ENCODE results near the gene C3orf49. TPM values are rescaled to one million over a fixed set of nuclear protein-coding genes. Genes with fewer than 3 reads are reported as not detected.

Gene C3orf49
- total RNA-seq, 1 experiment from 2014 or later = not detected

GRCh38 chr3:63878394-63879060 is 59.4 kb downstream of the C3orf49 start:
- peaks cover 10% of the 10 kb centered on the region for H3K4me1 Mint-ChIP-seq (ENCODE audit: low read depth, unreplicated experiment)
- H3K4me3 Mint-ChIP-seq (ENCODE audit: low read depth, unreplicated experiment) = no peak overlapping the region
- H3K27ac Mint-ChIP-seq (ENCODE audit: unreplicated experiment) = no peak overlapping the region
- intact Hi-C loops (cut with micrococcal nuclease; ENCODE audit: unreplicated experiment) = no loop called here
- H3K27me3 Mint-ChIP-seq (ENCODE audit: unreplicated experiment) = no peaks in the 10 kb centered on the region
- TF ChIP-seq, protein P1, sequence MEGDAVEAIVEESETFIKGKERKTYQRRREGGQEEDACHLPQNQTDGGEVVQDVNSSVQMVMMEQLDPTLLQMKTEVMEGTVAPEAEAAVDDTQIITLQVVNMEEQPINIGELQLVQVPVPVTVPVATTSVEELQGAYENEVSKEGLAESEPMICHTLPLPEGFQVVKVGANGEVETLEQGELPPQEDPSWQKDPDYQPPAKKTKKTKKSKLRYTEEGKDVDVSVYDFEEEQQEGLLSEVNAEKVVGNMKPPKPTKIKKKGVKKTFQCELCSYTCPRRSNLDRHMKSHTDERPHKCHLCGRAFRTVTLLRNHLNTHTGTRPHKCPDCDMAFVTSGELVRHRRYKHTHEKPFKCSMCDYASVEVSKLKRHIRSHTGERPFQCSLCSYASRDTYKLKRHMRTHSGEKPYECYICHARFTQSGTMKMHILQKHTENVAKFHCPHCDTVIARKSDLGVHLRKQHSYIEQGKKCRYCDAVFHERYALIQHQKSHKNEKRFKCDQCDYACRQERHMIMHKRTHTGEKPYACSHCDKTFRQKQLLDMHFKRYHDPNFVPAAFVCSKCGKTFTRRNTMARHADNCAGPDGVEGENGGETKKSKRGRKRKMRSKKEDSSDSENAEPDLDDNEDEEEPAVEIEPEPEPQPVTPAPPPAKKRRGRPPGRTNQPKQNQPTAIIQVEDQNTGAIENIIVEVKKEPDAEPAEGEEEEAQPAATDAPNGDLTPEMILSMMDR (IDR thresholded peaks at IDR 0.05; ENCODE audit: unreplicated experiment) = no peak
- BruUV-seq (replicated peaks) = no TSS peak
- no peaks in the 10 kb centered on the region for H3K9me3 Mint-ChIP-seq (ENCODE audit: low read depth, unreplicated experiment)
- CTCF ChIA-PET = no interaction called here
- DNase-seq = peak; percentile 4
- no peaks in the 10 kb centered on the region for H3K36me3 Mint-ChIP-seq (ENCODE audit: insufficient read depth, unreplicated experiment)

- H3K9me3 Mint-ChIP-seq (ENCODE audit: low read depth, unreplicated experiment) = no peaks in the 10 kb centered on the region
- DNase-seq = no peak
- TF ChIP-seq, protein P1 (IDR thresholded peaks at IDR 0.05; ENCODE audit: unreplicated experiment) = no peak
- no TSS peak for BruUV-seq (replicated peaks)
- no peaks in the 10 kb centered on the region for H3K36me3 Mint-ChIP-seq (ENCODE audit: insufficient read depth, unreplicated experiment)
- H3K27me3 Mint-ChIP-seq (ENCODE audit: unreplicated experiment) = no peaks in the 10 kb centered on the region
- no peak overlapping the region for H3K4me3 Mint-ChIP-seq (ENCODE audit: low read depth, unreplicated experiment)
- H3K27ac Mint-ChIP-seq (ENCODE audit: unreplicated experiment) = no peak overlapping the region
- CTCF ChIA-PET = no interaction called here
- intact Hi-C loops (cut with micrococcal nuclease; ENCODE audit: unreplicated experiment) = no loop called here
- peaks cover 10% of the 10 kb centered on the region for H3K4me1 Mint-ChIP-seq (ENCODE audit: low read depth, unreplicated experiment)
These were observed 61.6 kb downstream of the C3orf49 start for GRCh38 chr3:63880653-63881052.

DNA sequence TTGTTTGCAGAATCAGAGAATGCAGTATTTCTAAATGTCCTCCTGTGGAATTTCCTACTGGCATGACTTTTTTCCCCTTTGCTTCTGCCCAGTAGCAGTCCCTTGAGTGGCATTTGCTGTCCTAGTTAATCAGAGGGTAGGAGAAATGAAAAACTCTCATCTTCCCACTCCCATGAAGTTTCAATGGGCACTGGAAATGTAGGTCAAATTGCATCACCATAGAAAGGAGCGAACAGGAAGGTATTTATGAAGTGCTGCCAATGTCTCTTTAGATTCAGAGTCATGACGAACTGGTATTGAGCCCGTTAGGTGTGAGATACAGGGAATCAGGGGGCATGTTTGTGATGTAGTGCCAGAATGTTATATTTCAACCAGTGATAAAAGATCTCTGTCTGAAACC is 67.8 kb downstream of the C3orf49 start:
- no TSS peak for BruUV-seq (replicated peaks)
- Mint-ChIP-seq H3K27ac (ENCODE audit: unreplicated experiment) (no peak overlapping the region), H3K9me3 (ENCODE audit: low read depth, unreplicated experiment) (no peaks in the 10 kb centered on the region), H3K36me3 (ENCODE audit: insufficient read depth, unreplicated experiment) (no peaks in the 10 kb centered on the region), H3K4me1 (ENCODE audit: low read depth, unreplicated experiment) (no peaks in the 10 kb centered on the region), H3K27me3 (ENCODE audit: unreplicated experiment) (no peaks in the 10 kb centered on the region), H3K4me3 (ENCODE audit: low read depth, unreplicated experiment) (no peak overlapping the region)
- intact Hi-C loops (cut with micrococcal nuclease; ENCODE audit: unreplicated experiment) = no loop called here
- CTCF ChIA-PET = no interaction called here
- no peak for DNase-seq
- TF ChIP-seq, protein P1 (IDR thresholded peaks at IDR 0.05; ENCODE audit: unreplicated experiment) = no peak

GRCh38 chr3:63891518-63891917 is 72.4 kb downstream of the C3orf49 start:
- Mint-ChIP-seq H3K36me3 (ENCODE audit: insufficient read depth, unreplicated experiment) (no peaks in the 10 kb centered on the region), H3K27me3 (ENCODE audit: unreplicated experiment) (no peaks in the 10 kb centered on the region), H3K4me1 (ENCODE audit: low read depth, unreplicated experiment) (no peaks in the 10 kb centered on the region), H3K4me3 (ENCODE audit: low read depth, unreplicated experiment) (no peak overlapping the region), H3K9me3 (ENCODE audit: low read depth, unreplicated experiment) (no peaks in the 10 kb centered on the region), H3K27ac (ENCODE audit: unreplicated experiment) (no peak overlapping the region)
- DNase-seq = no peak
- CTCF ChIA-PET = no interaction called here
- intact Hi-C loops (cut with micrococcal nuclease; ENCODE audit: unreplicated experiment) = no loop called here
- TF ChIP-seq, protein P1 (IDR thresholded peaks at IDR 0.05; ENCODE audit: unreplicated experiment) = no peak
- BruUV-seq (replicated peaks) = no TSS peak

All from Calu3 (cell line).